DND-41 (cell line): ENCODE results near the gene FAM114A1.

Source experiments
- EZH2 ChIP-seq: IDR thresholded peaks from 3 replicates; pipeline ENCODE4 v1.6.1; 2012; ENCODE audit warnings: borderline replicate concordance, low read depth, mild to moderate bottlenecking, moderate library complexity, low read length, inconsistent platforms; ENCODE audit not compliant: severe bottlenecking
- TF ChIP-seq, protein P1 (sequence below): IDR thresholded peaks from 2 replicates; pipeline ENCODE4 v1.5.1; 2012; ENCODE audit warnings: borderline replicate concordance, low read length, moderate library complexity, mild to moderate bottlenecking; ENCODE audit not compliant: poor library complexity, severe bottlenecking; ENCODE audit errors: extremely low read depth

DNA sequence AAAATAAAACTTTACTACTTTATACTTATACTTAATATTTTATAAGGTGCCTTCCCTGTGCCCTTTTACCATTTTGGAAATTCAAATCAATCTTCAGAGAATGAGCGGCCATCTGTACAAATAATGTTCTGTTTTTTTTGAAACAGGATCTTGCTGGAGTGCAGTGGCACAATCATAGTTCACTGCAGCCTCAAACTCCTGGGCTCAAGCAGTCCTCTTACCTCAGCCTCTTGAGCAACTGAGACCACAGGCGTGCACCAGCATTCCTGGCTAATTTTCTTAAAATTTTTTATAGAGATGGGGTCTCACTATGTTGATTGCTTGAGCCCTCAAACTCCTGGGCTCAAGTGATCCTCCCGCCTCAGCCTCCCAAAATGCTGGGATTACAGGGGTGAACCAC lies 53.5 kb downstream of the FAM114A1 start:
- TF ChIP-seq, protein P1, sequence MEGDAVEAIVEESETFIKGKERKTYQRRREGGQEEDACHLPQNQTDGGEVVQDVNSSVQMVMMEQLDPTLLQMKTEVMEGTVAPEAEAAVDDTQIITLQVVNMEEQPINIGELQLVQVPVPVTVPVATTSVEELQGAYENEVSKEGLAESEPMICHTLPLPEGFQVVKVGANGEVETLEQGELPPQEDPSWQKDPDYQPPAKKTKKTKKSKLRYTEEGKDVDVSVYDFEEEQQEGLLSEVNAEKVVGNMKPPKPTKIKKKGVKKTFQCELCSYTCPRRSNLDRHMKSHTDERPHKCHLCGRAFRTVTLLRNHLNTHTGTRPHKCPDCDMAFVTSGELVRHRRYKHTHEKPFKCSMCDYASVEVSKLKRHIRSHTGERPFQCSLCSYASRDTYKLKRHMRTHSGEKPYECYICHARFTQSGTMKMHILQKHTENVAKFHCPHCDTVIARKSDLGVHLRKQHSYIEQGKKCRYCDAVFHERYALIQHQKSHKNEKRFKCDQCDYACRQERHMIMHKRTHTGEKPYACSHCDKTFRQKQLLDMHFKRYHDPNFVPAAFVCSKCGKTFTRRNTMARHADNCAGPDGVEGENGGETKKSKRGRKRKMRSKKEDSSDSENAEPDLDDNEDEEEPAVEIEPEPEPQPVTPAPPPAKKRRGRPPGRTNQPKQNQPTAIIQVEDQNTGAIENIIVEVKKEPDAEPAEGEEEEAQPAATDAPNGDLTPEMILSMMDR: no peak
- no peak for TF ChIP-seq EZH2
